ENCODE measurements around the gene ZNF529. TPM values are rescaled to one million over a fixed set of nuclear protein-coding genes. Genes with fewer than 3 reads are reported as not detected.

ZNF529 gene
- total and polyA plus RNA-seq, 10 of the 15 experiments (the other 5 are each of a cell fraction or from before 2014, with no cell fraction given): 1.8 to 12.5 (median 4.5) TPM

- TF ChIP-seq, protein P1, sequence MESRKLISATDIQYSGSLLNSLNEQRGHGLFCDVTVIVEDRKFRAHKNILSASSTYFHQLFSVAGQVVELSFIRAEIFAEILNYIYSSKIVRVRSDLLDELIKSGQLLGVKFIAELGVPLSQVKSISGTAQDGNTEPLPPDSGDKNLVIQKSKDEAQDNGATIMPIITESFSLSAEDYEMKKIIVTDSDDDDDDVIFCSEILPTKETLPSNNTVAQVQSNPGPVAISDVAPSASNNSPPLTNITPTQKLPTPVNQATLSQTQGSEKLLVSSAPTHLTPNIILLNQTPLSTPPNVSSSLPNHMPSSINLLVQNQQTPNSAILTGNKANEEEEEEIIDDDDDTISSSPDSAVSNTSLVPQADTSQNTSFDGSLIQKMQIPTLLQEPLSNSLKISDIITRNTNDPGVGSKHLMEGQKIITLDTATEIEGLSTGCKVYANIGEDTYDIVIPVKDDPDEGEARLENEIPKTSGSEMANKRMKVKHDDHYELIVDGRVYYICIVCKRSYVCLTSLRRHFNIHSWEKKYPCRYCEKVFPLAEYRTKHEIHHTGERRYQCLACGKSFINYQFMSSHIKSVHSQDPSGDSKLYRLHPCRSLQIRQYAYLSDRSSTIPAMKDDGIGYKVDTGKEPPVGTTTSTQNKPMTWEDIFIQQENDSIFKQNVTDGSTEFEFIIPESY (IDR thresholded peaks at IDR 0.05): no peak
- TF ChIP-seq PBX3 (IDR thresholded peaks at IDR 0.05; ENCODE audit: insufficient replicate concordance, low read depth, low read length): no peak
- TF ChIP-seq GATAD2B (conservative IDR thresholded peaks at IDR 0.05; ENCODE audit: low read depth): peak; percentile 71; the same call in 1 of the 2 replicates
- peak; percentile 97 for TF ChIP-seq YY1 (IDR thresholded peaks at IDR 0.05; ENCODE audit: low read depth, low read length)
- peak; percentile 82 for TF ChIP-seq HCFC1 (IDR thresholded peaks at IDR 0.05; ENCODE audit: low read length)
- TF ChIP-seq POU2F2 (IDR thresholded peaks at IDR 0.05; ENCODE audit: borderline replicate concordance, low read depth, low read length): no peak
- TF ChIP-seq TCF12 (IDR thresholded peaks at IDR 0.05; ENCODE audit: low read depth, low read length): no peak
- no peak for TF ChIP-seq BMI1 (IDR thresholded peaks at IDR 0.05; ENCODE audit: borderline replicate concordance)
- TF ChIP-seq SREBF2 (IDR thresholded peaks at IDR 0.05; ENCODE audit: low read length): no peak
- TF ChIP-seq KDM1A (IDR thresholded peaks at IDR 0.05; ENCODE audit: borderline replicate concordance): no peak
- TF ChIP-seq YBX1 (IDR thresholded peaks at IDR 0.05): no peak
- peak; percentile 33; the same call in 1 of the 2 replicates for TF ChIP-seq GABPA (IDR thresholded peaks at IDR 0.05; ENCODE audit: low read depth)
- 0 out of 2 replicates have a peak, but pooled peaks have one; percentile 48 for TF ChIP-seq PAX8 (IDR thresholded peaks at IDR 0.05)
- TF ChIP-seq BHLHE40 (IDR thresholded peaks at IDR 0.05; ENCODE audit: borderline replicate concordance in 1 of 2, low read depth in 2 of 2, low read length in 1 of 2): peak; percentile 97 to 99
- peak; percentile 58 for TF ChIP-seq PML (IDR thresholded peaks at IDR 0.05; ENCODE audit: low read length)
- no peak for TF ChIP-seq SMC3 (IDR thresholded peaks at IDR 0.05; ENCODE audit: borderline replicate concordance, low read length)
- TF ChIP-seq E2F4 (IDR thresholded peaks at IDR 0.05; ENCODE audit: low read depth, low read length): 0 out of 2 replicates have a peak, but pooled peaks have one; percentile 45
- TF ChIP-seq, protein P2, sequence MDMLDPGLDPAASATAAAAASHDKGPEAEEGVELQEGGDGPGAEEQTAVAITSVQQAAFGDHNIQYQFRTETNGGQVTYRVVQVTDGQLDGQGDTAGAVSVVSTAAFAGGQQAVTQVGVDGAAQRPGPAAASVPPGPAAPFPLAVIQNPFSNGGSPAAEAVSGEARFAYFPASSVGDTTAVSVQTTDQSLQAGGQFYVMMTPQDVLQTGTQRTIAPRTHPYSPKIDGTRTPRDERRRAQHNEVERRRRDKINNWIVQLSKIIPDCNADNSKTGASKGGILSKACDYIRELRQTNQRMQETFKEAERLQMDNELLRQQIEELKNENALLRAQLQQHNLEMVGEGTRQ (IDR thresholded peaks at IDR 0.05; ENCODE audit: borderline replicate concordance, low read depth, low read length): no peak
- no peak for TF ChIP-seq LARP7 (IDR thresholded peaks at IDR 0.05)
- no peak for TF ChIP-seq E4F1 (IDR thresholded peaks at IDR 0.05; ENCODE audit: borderline replicate concordance, partially characterized antibody)
Observed at GRCh38 chr19:36528194-36528920, 44.7 kb downstream of the ZNF529 start, which contains the start of gene ZNF260 (continued).

Measured in GM12878 (cell line).